ENCODE measurements around the gene RIN3. TPM values are rescaled to one million over a fixed set of nuclear protein-coding genes. Genes with fewer than 3 reads are reported as not detected.
A peak's percentile ranks its signal among the peaks of the same experiment; 100 is the strongest.

The RIN3 gene
- total RNA-seq, 1 experiment from 2014 or later = 0.55 TPM

DNA sequence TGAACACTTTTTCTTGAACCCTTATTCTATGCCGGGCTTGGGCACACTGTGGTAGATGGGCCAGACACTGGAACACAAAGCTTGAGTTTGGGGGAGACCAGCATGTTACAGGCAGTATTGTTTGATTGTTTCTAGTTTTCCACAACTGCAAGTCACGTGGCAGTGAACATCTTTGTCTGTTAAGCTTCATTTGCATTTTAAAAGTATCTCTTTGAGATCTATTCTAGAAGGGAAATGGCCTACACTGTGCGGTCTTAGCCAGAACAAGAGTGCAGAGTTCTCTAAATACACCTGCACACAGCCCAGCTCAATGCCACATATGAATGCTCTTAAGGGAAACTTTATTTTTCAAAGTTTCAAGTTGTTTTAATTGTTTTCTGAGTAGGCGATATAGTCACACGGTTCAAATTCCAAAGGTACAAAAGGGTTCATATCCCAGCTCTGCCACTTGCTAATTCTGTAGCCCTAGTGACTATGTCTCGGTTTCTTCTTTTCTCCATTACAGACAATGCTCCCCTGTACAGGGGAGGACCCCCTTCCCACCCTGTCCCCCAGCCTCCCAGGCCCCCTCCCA, 24.9 kb downstream of the RIN3 start:
- no peak for DNase-seq (ENCODE audit: low read depth in 1 of 2, low spot score in 2 of 2)
- Histone ChIP-seq H3K36me3 (no peaks in the 10 kb centered on the region), H3K4me3 (no peak overlapping the region), H3K27ac (no peak overlapping the region), H3K4me1 (replicated peaks) (peaks cover 22% of the 10 kb centered on the region), H3K9me3 (replicated peaks) (0 out of 2 replicates have a peak, but pooled peaks cover 3% of the 10 kb centered on the region), H3K27me3 (replicated peaks) (no peaks in the 10 kb centered on the region)

- Histone ChIP-seq H3K4me3 (no peak overlapping the region), H3K9me3 (replicated peaks) (0 out of 2 replicates have a peak, but pooled peaks cover 3% of the 10 kb centered on the region)
- DNase-seq (ENCODE audit: low read depth in 1 of 2, low spot score in 2 of 2) = no peak
Observed at GRCh38 chr14:92539419-92539818, 25.8 kb downstream of the RIN3 start.

GRCh38 chr14:92539875-92540274, 26.3 kb downstream of the RIN3 start:
- Histone ChIP-seq H3K36me3 (no peaks in the 10 kb centered on the region), H3K27me3 (replicated peaks) (no peaks in the 10 kb centered on the region), H3K4me3 (no peak overlapping the region), H3K9me3 (replicated peaks) (0 out of 2 replicates have a peak, but pooled peaks cover 3% of the 10 kb centered on the region), H3K4me1 (replicated peaks) (peaks cover 22% of the 10 kb centered on the region), H3K27ac (no peak overlapping the region)
- DNase-seq (ENCODE audit: low read depth in 1 of 2, low spot score in 2 of 2) = no peak

More at GRCh38 chr14:92539419-92539818, 25.8 kb downstream of the RIN3 start:
- Histone ChIP-seq H3K27me3 (replicated peaks) (no peaks in the 10 kb centered on the region), H3K36me3 (no peaks in the 10 kb centered on the region), H3K27ac (no peak overlapping the region), H3K4me1 (replicated peaks) (peaks cover 22% of the 10 kb centered on the region)

DNA sequence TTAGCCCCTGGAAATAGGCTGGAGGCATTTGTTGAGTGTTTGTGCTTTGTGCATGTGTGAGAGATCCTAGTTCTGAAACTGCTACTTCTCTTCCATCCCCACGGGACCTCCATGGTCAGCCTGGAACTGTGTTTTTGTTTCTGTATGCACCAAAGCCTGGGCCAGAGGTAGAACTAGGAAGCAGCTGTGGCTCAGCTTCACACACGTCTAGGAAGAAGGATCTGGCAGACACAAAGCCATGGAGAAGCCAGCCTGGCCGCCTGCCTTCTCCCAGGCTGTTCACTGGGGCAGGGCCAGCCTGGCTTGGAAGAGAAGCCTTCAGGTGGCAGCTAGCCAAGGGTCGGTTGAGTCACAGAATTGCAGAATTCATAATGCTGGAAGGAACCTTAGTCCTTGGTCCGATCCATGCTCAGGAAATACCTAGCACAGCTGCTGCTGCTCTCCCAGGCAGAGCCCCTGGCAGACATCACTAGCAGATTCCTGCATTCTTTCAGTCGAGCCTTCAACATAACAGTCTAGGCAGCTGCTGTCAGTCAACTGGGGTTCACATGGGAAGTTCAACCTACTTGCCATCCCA, 27.0 kb downstream of the RIN3 start:
- 0 out of 2 replicates have a peak, but pooled peaks cover 3% of the 10 kb centered on the region for H3K9me3 ChIP-seq (replicated peaks)
- H3K4me1 ChIP-seq (replicated peaks) = peaks cover 22% of the 10 kb centered on the region
- no peaks in the 10 kb centered on the region for H3K27me3 ChIP-seq (replicated peaks)
- peak; percentile 36 to 68 for DNase-seq (ENCODE audit: low read depth in 1 of 2, low spot score in 2 of 2)
- no peaks in the 10 kb centered on the region for H3K36me3 ChIP-seq
- H3K27ac ChIP-seq = 0 out of 2 replicates have a peak overlapping the region, but pooled peaks have one; percentile 19
- no peak overlapping the region for H3K4me3 ChIP-seq

- Histone ChIP-seq H3K4me3 (no peak overlapping the region), H3K27ac (no peak overlapping the region), H3K36me3 (no peaks in the 10 kb centered on the region), H3K9me3 (replicated peaks) (0 out of 2 replicates have a peak, but pooled peaks cover 3% of the 10 kb centered on the region), H3K27me3 (replicated peaks) (no peaks in the 10 kb centered on the region), H3K4me1 (replicated peaks) (peaks cover 24% of the 10 kb centered on the region)
- no peak for DNase-seq (ENCODE audit: low read depth in 1 of 2, low spot score in 2 of 2)
Observed at GRCh38 chr14:92542766-92543554, 29.4 kb downstream of the RIN3 start.

- Histone ChIP-seq H3K27ac (no peak overlapping the region), H3K4me3 (no peak overlapping the region), H3K36me3 (no peaks in the 10 kb centered on the region), H3K27me3 (replicated peaks) (no peaks in the 10 kb centered on the region), H3K9me3 (replicated peaks) (0 out of 2 replicates have a peak, but pooled peaks cover 3% of the 10 kb centered on the region), H3K4me1 (replicated peaks) (peaks cover 24% of the 10 kb centered on the region)
- DNase-seq (ENCODE audit: low read depth in 1 of 2, low spot score in 2 of 2) = no peak
Observed at GRCh38 chr14:92544051-92544720, 30.6 kb downstream of the RIN3 start.

GRCh38 chr14:92546347-92547053, 32.9 kb downstream of the RIN3 start:
- Histone ChIP-seq H3K9me3 (replicated peaks) (no peaks in the 10 kb centered on the region), H3K36me3 (no peaks in the 10 kb centered on the region), H3K4me1 (replicated peaks) (peaks cover 11% of the 10 kb centered on the region), H3K27ac (peak overlapping the region; percentile 34), H3K4me3 (no peak overlapping the region), H3K27me3 (replicated peaks) (no peaks in the 10 kb centered on the region)
- DNase-seq (ENCODE audit: low read depth in 1 of 2, low spot score in 2 of 2) = peak; percentile 69 to 74

DNA sequence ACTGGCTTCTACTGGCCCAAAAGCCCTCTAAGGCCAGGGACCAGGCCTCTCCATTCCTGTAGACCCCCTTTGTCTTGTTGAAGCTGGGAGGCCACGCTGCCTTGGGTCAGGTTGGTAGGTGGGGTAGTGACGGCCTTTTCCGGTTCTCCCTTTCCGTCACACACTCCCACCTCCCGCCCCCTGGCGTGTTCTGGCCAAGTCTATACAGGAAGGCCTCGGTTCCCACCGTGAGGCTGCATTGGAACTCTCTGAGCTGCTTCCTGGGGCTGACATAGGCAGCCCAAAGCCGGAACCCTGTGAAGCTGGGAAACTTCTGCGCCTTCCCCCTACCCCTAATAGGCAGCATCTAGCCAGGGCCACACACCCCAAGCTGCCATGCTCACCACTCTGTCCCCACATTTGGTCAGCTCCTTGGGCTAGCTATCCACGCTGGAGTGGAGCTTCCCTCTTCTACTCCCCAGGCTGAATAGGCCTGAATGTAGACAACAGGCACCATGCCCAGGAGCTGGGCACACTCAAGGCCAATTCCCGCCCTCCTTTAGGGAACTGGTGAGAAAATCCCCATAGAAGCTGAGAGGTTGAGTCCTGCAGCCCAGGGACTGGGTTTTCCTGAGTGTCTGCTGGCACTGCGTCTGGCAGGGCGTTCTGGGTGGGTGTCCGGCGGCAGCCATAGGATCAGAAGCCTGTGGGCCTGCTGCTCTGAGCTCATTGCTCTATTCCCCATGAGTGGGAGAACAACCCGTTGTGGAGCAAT, 35.7 kb downstream of the RIN3 start:
- H3K27ac ChIP-seq = no peak overlapping the region
- H3K9me3 ChIP-seq (replicated peaks) = no peaks in the 10 kb centered on the region
- no peak for DNase-seq (ENCODE audit: low read depth in 1 of 2, low spot score in 2 of 2)
- H3K27me3 ChIP-seq (replicated peaks) = no peaks in the 10 kb centered on the region
- no peaks in the 10 kb centered on the region for H3K36me3 ChIP-seq
- peaks cover 21% of the 10 kb centered on the region for H3K4me1 ChIP-seq (replicated peaks)
- no peak overlapping the region for H3K4me3 ChIP-seq

GRCh38 chr14:92549859-92550230, 36.3 kb downstream of the RIN3 start:
- Histone ChIP-seq H3K27me3 (replicated peaks) (no peaks in the 10 kb centered on the region), H3K27ac (no peak overlapping the region), H3K4me1 (replicated peaks) (peaks cover 21% of the 10 kb centered on the region), H3K9me3 (replicated peaks) (no peaks in the 10 kb centered on the region), H3K4me3 (no peak overlapping the region), H3K36me3 (no peaks in the 10 kb centered on the region)
- DNase-seq (ENCODE audit: low read depth in 1 of 2, low spot score in 2 of 2) = no peak

GRCh38 chr14:92551044-92551841, 37.7 kb downstream of the RIN3 start:
- Histone ChIP-seq H3K9me3 (replicated peaks) (no peaks in the 10 kb centered on the region), H3K36me3 (no peaks in the 10 kb centered on the region), H3K27ac (no peak overlapping the region), H3K27me3 (replicated peaks) (no peaks in the 10 kb centered on the region), H3K4me3 (no peak overlapping the region), H3K4me1 (replicated peaks) (peaks cover 15% of the 10 kb centered on the region)
- DNase-seq (ENCODE audit: low read depth in 1 of 2, low spot score in 2 of 2) = no peak

DNA sequence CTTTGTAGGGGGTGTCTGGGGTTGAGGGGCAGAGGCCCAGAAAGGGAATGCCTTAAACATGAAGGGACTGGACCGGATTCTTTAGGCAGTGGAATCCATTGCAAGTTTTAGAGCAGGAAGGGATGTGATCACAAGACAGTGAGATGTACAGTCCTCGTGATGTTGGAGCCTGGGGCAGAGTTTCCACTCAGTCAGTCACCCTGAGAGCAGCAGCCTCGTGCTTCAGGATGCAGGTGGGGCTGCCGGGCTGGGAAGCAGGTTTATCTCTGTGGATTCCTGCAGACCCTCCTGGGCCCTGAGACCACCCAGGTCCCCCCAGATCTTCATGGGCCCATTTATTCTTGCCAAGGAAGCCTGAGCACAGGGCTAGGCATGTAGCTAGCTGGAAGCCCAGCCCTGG, 38.5 kb downstream of the RIN3 start:
- Histone ChIP-seq H3K27me3 (replicated peaks) (no peaks in the 10 kb centered on the region), H3K9me3 (replicated peaks) (no peaks in the 10 kb centered on the region), H3K36me3 (no peaks in the 10 kb centered on the region; the same call in none of the 2 replicates), H3K4me3 (no peak overlapping the region), H3K27ac (no peak overlapping the region), H3K4me1 (replicated peaks) (peaks cover 10% of the 10 kb centered on the region)
- no peak for DNase-seq (ENCODE audit: low read depth in 1 of 2, low spot score in 2 of 2)

- peaks cover 10% of the 10 kb centered on the region for H3K4me1 ChIP-seq (replicated peaks)
- no peak overlapping the region for H3K4me3 ChIP-seq
- peak; percentile 8 to 47 for DNase-seq (ENCODE audit: low read depth in 1 of 2, low spot score in 2 of 2)
- H3K27me3 ChIP-seq (replicated peaks) = no peaks in the 10 kb centered on the region
- H3K36me3 ChIP-seq = no peaks in the 10 kb centered on the region; the same call in none of the 2 replicates
- no peak overlapping the region for H3K27ac ChIP-seq
- no peaks in the 10 kb centered on the region for H3K9me3 ChIP-seq (replicated peaks)
Observed at GRCh38 chr14:92553438-92553837, 39.9 kb downstream of the RIN3 start.
